ENCODE measurements around the gene PHF24.
"Not testable (repeated sequence)": the region's sequence is repeated elsewhere in the genome, so short reads cannot be mapped to it uniquely, and the experiment has no call there.

The PHF24 gene

DNA sequence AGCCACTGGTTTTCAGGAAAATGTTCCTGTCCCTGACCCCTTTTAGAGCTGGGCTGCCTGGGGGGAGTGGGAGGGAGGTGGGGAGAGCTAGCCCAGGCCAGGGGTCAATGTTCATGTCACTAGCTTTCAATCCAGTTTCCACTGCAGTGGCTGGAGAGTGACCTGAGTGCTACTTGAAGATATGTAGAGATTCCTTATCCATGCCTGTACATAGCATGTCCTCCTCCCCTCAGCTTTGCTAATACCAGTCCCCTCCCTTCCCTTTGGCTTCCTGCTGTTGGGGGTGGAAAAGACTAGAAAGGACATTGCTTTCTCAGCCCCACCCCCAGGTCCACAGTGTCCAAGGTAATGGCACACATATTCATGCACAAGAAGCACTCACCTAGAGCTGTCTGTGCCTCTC lies 39.3 kb downstream of the PHF24 start:
- DNase-seq, result no peak

DNA sequence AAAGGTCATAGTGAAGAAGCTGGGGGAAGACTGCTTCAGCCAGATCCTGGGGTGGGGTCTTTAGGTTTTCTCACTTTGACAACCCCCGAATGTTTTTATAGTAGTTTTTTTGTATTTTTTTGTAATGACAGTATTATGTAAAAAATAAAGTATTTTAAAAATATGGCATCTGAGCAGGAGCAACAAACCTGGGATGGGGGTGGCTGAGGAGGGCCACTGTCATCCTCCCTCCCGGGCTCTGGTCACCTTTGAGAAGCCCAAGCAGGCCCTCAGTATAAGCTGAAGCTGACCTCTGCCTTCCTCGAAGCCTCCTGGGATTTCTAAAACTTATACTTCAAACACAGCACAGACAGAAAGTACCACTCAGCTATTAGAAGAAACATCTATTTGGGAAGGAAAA lies 40.2 kb downstream of the PHF24 start:
- DNase-seq, result no peak

DNA sequence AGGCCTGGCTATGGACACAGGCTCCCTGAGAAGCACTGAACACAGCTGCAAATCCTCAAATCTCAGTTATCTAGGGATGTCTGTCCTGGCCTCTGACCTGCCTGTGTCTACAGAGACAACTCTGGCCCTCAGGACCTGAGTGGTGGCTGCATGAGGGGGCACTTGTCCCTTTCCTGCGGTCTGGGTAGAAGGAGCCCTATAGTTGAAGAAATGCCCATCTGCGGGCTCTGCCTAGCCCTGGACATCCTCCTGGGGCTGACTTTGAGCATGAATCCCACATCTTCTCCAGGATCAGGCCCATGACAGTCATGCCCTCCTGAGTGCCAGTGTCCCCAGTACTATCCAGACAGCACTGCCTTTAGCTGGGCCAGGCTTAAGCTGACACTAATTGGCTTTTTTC lies 41.5 kb downstream of the PHF24 start:
- no peak for DNase-seq

DNA sequence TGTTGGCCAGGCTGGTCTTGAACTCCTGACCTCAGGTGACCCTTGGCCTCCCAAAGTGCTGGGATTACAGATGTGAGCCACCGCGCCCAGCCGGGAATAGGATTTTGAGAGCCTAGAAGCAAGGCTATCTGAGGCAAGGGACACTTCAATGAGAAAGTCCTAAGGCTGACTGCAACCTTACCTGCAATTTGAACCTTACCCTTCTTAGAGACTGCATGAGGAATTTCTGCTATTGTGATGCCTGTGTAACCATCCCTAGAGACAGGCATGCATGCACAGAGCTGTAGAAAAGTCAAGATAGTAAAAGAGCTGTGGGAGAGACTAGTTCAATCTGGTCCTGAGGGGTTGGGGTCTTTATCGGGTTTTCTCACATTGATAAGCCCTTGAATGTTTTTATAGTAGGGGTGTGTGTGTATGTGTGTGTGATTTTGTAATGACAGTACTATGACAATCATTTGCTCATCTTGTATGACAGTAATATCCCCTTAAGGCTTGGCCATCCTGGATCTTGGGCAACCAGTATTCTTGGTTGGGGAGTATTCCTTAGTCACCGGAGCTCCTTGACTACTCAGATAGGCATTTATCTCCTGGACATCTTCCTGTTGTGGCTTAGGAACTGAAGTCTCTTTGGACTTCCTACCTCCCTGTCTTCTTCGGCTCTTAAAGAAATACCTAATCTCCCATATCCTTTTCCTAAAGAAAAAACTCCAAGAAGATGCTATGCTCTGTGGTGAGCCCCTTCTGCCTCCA lies 42.6 kb downstream of the PHF24 start:
- DNase-seq, result peak; percentile 60

DNA sequence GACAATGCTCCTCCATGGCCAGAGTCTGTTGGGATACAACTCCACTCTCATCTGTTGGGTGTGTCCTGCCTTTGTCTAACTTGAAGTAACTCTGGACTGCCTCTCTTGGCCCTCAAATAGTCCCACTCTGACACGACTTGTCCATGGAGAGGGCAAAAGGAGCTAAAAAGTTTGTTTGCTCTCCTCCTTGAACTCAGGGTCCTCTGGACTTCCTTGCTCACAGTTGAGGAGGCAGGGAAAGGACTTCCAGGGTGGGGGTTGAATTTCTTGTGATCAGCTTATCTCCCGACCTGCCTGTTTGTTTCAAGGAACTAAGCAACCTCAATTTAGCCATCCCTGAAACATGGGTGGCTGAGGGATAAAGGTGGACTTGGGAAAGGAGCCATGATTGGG lies 43.2 kb downstream of the PHF24 start:
- no peak for DNase-seq

DNA sequence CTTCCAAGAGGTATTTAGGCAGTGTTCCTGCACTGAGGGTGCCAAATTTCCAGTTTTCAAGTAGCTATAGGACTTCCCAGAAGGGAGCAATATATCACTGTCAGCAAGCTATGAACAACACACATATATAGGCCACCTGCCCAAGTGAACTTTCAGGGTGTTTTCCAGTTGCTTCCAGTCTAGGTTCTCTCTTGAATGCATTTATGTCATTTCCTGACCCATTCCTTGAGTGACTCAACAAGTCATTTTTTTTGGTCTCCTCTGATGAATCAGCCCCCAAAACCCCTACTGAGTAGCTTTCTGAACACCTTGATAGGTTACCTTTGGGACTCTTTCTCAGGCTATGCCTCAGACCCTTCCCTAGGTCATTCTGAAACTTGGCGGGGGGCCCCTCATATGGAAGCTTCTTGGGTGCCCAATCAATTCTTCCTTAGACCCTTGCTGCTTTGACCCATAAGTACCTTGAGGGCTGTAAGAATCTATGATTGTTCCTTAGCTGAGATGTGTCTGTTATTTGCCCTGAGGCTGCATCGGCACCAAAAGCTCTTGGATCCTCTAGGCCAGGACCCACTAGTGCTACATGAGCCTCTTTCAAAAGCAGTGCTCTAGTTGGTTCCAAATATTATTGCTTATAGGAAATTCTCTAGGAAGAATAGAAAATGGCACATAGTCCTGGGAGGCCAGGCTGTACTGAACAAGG lies 43.9 kb downstream of the PHF24 start:
- DNase-seq, result no peak

DNA sequence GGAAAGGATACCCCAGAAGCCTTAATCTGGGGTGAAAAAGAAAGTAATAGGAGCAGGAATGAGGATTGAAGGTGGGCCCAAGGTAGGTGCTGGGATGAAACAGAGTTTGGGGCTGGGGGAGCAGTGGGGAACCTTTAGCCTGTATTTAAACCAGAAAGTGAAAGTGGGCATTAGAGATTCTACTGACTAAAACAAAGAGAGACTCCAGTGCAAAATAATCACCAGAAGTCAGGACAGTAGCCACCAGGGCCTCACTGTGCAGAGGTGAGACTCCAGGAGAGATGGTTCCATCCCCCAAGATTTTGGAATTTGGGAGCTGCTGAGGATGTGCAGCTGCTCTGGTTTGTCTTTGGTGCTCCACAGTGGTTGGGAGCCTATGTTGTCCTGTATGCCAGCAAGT lies 44.5 kb downstream of the PHF24 start:
- DNase-seq, result no peak

DNA sequence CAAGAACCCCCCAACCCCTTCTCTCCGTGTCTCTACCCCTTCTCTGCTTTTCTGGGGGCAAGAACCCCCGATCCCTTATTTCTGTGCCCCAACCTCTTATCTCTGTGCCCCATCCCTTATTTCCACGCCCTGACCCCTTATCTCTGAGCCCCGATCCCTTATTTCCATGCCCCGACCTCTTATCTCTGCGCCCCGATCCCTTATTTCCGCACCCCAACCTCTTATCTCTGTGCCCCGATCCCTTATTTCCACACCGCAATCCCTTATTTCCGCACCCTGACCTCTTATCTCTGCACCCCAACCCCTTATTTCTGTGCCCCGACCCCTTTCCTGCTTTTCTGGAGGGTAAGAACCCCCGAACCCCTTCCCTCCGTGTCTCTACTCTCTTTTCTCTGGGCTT lies 46.2 kb downstream of the PHF24 start:
- not testable (repeated sequence) for DNase-seq

DNA sequence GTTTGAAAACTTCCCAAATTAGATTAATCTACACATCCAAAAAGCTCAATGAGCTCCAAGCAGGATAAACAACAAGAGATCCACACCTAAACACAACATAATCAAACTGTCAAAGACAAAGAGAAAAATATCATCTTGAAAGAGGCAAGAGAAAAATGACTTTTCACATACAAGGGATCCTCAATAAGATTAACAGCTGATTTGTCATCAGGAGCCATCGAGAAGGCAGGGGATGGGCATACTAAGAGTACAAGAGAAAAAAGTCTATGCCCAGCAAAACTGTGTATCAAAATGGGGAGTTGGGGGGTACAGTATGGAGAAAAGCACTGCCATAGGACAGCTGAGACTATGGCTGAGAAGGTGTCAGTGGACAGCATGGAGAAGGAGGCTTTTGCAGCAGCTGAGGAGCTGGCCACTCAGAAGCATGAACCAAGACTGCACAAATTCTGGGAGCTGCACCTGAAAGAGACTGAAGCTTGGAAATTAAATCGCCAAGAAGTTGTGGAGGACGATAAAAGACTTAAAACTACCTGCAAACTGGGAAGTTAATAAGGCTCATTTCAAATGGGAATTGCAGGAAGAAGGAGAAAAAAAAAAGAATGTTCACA lies 52.4 kb downstream of the PHF24 start:
- DNase-seq, result no peak

DNA sequence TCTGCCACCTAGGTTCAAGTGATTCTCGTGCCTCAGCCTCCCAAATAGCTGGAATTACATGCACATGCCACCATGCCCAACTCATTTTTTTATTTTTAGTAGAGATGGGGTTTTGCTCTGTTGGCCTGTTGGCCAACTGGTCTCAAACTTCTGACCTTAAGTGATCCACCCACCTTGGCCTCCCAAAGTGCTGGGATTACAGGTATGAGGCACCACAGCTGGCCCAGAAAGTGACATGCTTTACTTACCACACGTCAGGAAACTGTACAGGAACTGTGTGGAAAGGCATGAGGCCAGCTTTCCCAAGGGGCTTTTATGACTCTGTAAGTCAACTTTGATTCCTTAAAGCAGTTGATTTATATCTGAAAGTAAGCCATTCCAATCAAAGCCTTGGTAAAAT lies 56.4 kb downstream of the PHF24 start:
- no peak for DNase-seq

DNA sequence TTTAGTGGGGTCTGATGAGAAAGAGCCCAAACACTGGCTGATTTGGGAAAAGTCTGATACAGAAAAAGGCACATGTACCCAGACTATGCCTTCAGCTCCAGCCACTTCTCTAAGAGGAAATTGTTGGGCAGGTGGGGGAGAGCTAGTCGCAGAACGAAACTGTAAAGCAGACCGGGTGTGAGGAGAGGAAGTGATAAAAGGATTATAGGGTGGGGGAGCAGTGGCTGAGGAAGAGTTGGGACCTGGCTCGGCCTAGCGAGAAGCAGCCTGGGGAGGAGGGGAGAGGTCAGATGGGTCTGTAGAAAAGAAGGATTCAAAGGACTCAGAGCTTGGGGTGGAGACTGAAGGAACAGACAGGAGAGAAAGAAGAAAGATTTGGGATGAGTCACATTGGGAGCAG lies 65.4 kb downstream of the PHF24 start:
- DNase-seq, result not testable (repeated sequence)

DNA sequence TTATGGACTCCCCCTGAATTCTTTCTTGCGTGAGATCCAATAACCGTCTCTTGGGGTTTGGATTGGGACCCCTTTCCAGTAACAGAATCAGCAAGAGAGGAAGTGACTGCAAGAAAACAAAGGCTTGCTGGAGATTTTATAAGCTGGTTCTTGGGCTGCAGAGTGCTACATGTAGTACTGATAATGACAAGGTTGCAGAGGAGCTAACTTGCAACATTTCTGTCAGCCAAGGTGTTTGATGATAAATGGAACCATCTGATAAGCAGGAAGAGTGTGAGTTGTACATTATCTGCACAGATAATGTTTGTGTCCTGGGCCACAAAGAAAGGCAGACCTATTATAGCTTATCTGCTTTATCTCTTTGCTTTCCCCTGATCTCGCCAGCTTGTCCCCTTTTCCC lies 68.6 kb downstream of the PHF24 start:
- no peak for DNase-seq

DNA sequence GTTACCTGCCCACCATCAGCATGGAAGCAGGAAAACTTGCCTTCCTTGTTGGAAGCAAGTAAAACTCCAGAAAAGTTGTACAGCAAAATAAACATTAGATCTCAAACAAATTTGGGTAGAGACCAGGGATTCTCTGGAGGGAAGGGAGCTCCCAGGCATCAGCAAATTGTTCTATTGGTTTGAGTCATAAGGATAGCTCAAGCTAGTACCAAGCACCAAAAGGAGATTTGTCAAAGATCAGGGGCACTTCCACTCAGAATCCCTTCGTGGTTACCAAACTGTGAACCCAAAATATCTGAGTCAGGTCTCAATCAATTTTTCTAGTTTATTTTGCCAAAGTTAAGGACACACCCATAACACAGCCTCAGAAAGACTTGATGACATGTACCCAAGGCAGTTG lies 69.3 kb downstream of the PHF24 start:
- no peak for DNase-seq

DNA sequence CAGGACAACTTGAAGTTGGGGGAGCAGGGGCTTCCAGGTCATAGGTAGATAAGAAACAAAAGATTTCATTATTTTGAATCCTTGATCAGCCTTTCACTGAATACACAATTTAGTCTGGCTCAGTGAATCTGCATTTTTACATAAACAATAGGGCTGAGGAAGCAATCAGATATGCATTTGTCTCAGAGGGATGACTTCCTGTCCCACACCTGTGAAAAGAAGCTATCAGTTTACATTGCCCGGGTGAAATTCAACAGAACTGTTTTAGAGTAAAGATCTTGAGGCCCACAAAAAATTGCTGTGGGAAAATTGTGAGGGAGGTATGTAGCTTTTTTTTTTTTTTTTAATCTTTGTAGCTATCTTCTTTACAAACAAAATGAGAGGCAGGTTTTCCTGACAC lies 69.8 kb downstream of the PHF24 start:
- DNase-seq, result no peak

DNA sequence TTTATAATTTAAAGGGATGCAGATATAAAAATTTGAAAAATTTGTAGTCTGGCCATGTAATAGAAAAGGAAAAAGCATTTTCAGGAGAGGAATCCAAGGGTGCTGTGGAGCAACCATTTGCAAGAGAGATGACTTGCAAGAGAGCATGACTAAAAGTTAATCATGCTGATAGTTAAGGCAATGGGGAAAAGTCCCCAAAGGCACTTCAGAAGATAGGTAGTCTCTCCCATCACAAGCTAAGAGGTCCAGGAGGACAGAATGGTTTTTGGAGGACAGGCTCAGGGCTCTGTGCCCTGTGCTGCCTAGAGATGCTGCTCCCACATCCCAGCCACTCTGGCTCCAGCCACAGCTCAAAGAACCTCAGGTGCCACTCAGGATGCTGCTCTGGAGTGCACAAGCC lies 70.3 kb downstream of the PHF24 start:
- DNase-seq, result no peak

DNA sequence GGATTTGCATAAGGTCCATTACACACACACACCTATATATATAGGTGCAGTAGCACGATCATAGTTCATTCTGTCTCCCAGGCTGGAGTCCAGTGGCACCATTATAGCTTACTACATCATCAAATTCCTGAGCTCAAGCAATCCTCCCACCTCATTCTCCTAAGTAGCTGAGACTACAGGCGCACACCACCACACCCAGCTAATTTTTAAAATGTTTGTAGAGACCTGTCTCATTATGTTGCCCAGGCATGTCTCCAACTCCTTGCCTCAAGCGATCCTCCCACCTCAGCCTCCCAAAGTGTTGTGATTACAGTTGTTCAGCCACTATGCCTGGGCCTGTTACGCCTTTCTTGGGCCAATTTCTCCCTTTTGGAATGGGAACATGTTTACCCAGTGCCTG lies 71.2 kb downstream of the PHF24 start:
- no peak for DNase-seq

DNA sequence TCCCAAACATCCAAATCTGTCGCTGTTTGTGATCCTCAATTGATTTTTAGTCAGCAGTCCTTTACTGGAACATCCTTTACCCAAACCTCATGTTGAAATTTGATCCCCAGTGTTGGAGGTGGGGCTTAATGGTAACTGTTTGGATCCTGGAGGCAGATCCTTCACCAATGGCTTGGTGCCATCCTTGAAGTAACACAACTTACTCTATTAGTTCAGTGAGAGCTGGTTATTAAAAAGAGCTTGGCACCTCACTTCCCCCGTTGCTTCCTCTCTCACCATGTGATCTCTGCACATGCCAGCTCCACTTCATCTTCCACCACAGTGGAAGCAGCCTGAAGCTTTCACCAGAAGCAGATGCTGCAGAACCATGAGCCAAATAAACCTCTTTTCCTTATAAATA lies 71.8 kb downstream of the PHF24 start:
- DNase-seq, result no peak
